SK-MEL-5 (cell line): ENCODE measurements around the gene SCN5A. TPM values are rescaled to one million over a fixed set of nuclear protein-coding genes. Genes with fewer than 3 reads are reported as not detected.

ENCODE experiments used
- DNase-seq: peaks from one replicate; pipeline ENCODE4 v3.0.0-alpha.2; 2016; ENCODE audit warnings: low read depth, low spot score
- in situ Hi-C: cut with HindIII; loops from 2 replicates; pipeline ENCODE4 v1.10.0; 2016; ENCODE audit warnings: low sequenced_read_pairs, high pct_unique_total_duplicates, low pct_unique_long_range_greater_than_20kb
- total RNA-seq: library from RNA; depleted of rRNA; stranded (reverse); fragments of >200 nt; shearing (Covaris generic); gene quantifications from 2 replicates; pipeline ENCODE4 v1.2.3, GENCODE V29; 2014

SCN5A gene
- total RNA-seq, 1 experiment from 2014 or later, result 1.0 TPM

- in situ Hi-C loops, result no loop called here
- no peak for DNase-seq
These were observed 37.6 kb downstream of the SCN5A start for GRCh38 chr3:38611866-38612265.

- no peak for DNase-seq
- in situ Hi-C loops, result no loop called here
These were observed 38.6 kb downstream of the SCN5A start for GRCh38 chr3:38610934-38611333.

GRCh38 chr3:38610436-38610835 is 39.1 kb downstream of the SCN5A start:
- DNase-seq, result no peak
- in situ Hi-C loops, result no loop called here

GRCh38 chr3:38609386-38610111 is 39.9 kb downstream of the SCN5A start:
- in situ Hi-C loops, result no loop called here
- DNase-seq, result no peak

- DNase-seq, result no peak
- in situ Hi-C loops, result no loop called here
These were observed 40.5 kb downstream of the SCN5A start for GRCh38 chr3:38608961-38609360.

GRCh38 chr3:38608086-38608775 is 41.3 kb downstream of the SCN5A start:
- in situ Hi-C loops, result no loop called here
- no peak for DNase-seq

GRCh38 chr3:38606561-38606960 is 42.9 kb downstream of the SCN5A start:
- in situ Hi-C loops, result no loop called here
- DNase-seq, result no peak

GRCh38 chr3:38605981-38606380 is 43.5 kb downstream of the SCN5A start:
- in situ Hi-C loops, result no loop called here
- no peak for DNase-seq

GRCh38 chr3:38604246-38604645 is 45.2 kb downstream of the SCN5A start:
- no peak for DNase-seq
- in situ Hi-C loops, result no loop called here

- in situ Hi-C loops, result no loop called here
These were observed 45.8 kb downstream of the SCN5A start for GRCh38 chr3:38603731-38604131.

GRCh38 chr3:38602576-38603250 is 46.8 kb downstream of the SCN5A start:
- DNase-seq, result no peak
- in situ Hi-C loops, result no loop called here

More at GRCh38 chr3:38603731-38604131, 45.8 kb downstream of the SCN5A start:
- no peak for DNase-seq

GRCh38 chr3:38601956-38602550 is 47.4 kb downstream of the SCN5A start:
- in situ Hi-C loops, result no loop called here
- no peak for DNase-seq

GRCh38 chr3:38600551-38600950 is 48.9 kb downstream of the SCN5A start:
- in situ Hi-C loops, result no loop called here
- DNase-seq, result no peak

- in situ Hi-C loops, result no loop called here
- DNase-seq, result no peak
These were observed 49.6 kb downstream of the SCN5A start for GRCh38 chr3:38599886-38600285.

GRCh38 chr3:38598791-38599190 is 50.7 kb downstream of the SCN5A start:
- DNase-seq, result no peak
- in situ Hi-C loops, result no loop called here

- in situ Hi-C loops, result no loop called here
- DNase-seq, result no peak
These were observed 51.9 kb downstream of the SCN5A start for GRCh38 chr3:38597502-38598060.

GRCh38 chr3:38595393-38595792 is 54.1 kb downstream of the SCN5A start:
- in situ Hi-C loops, result no loop called here

GRCh38 chr3:38590521-38590920 is 59.0 kb downstream of the SCN5A start:
- DNase-seq, result no peak
- in situ Hi-C loops, result no loop called here

More at GRCh38 chr3:38595393-38595792, 54.1 kb downstream of the SCN5A start:
- peak; percentile 10 for DNase-seq
